Epithelial cell of esophagus (primary cell): Measurements from ENCODE around the gene ACTR1B.
"Not testable (repeated sequence)": the region's sequence is repeated elsewhere in the genome, so short reads cannot be mapped to it uniquely, and the experiment has no call there.

ENCODE experiments used
- DNase-seq: peaks from one replicate; pipeline ENCODE4 v3.0.0; 2010; ENCODE audit warnings: low read depth
- H3K4me3 ChIP-seq: 2 replicates; pipeline ENCODE4 v1.5.1; 2011; ENCODE audit warnings: mild to moderate bottlenecking, low read length, control low read depth
- TF ChIP-seq, protein P1 (sequence below): IDR thresholded peaks from 2 replicates; pipeline ENCODE4 v1.5.1; 2011; ENCODE audit warnings: low read depth, mild to moderate bottlenecking, low read length, control low read depth, inconsistent platforms; ENCODE audit not compliant: insufficient read depth; ENCODE audit errors: missing control alignments

The ACTR1B gene

DNA sequence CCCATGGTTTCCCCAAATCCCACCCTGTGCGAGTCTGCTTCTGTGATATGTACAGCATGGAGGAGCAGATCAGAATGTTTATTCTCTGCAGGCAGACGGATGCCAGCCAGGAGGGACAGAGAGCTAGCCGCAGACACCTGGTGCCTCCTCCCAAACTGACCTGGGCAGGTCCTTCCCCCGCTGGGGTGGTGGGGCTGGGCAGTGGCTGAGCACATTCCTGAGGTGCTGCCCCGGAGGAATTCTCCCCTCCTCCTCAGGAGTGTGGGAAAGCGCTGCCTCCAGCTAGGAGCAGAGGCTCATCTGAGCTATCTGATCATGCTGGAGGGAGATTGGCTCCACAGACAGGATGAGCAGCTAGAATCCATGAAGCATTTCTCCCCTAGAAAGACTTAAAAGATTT lies 27.3 kb upstream of the ACTR1B start:
- TF ChIP-seq, protein P1, sequence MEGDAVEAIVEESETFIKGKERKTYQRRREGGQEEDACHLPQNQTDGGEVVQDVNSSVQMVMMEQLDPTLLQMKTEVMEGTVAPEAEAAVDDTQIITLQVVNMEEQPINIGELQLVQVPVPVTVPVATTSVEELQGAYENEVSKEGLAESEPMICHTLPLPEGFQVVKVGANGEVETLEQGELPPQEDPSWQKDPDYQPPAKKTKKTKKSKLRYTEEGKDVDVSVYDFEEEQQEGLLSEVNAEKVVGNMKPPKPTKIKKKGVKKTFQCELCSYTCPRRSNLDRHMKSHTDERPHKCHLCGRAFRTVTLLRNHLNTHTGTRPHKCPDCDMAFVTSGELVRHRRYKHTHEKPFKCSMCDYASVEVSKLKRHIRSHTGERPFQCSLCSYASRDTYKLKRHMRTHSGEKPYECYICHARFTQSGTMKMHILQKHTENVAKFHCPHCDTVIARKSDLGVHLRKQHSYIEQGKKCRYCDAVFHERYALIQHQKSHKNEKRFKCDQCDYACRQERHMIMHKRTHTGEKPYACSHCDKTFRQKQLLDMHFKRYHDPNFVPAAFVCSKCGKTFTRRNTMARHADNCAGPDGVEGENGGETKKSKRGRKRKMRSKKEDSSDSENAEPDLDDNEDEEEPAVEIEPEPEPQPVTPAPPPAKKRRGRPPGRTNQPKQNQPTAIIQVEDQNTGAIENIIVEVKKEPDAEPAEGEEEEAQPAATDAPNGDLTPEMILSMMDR = no peak
- no peak for DNase-seq

DNA sequence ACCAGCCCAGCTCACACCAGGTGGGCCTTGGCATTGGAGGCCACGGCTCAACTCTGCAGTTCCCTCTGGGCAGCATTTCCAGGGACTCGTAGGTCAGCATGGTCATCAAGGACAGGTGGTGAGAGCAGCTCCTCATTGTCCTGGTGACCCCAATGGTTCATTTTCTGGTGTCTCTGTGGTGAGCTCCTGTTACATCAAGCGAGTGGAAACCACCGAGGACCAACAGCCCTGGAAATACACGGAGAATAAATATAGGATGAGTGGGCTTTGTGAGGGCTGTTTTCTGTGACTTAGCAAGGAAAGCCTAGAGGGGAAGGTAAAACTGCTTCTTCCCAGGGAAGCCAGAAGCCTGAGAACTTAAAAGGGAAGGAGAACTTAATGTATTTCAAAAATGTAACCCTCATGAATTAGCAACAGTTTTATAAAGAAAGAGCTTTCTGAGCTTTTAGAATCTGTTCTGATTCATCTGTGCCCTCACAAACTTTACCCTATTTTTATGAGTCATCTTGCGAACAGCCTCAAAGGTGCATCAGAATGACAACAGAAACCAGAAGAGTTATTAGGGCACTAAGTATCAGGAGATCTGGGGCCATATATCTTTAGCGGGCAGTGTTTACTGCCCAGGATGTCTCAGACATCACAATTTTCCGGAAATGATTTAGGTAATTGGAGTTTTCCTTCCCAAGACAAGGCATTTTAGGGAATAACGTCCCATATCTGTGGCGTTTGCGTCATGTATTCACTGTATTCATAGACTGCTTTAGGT lies 24.4 kb upstream of the ACTR1B start:
- DNase-seq = peak; percentile 37
- TF ChIP-seq, protein P1 = no peak
- H3K4me3 ChIP-seq = no peak overlapping the region

More for the DNA sequence above, 27.3 kb upstream of the ACTR1B start:
- no peak overlapping the region for H3K4me3 ChIP-seq

DNA sequence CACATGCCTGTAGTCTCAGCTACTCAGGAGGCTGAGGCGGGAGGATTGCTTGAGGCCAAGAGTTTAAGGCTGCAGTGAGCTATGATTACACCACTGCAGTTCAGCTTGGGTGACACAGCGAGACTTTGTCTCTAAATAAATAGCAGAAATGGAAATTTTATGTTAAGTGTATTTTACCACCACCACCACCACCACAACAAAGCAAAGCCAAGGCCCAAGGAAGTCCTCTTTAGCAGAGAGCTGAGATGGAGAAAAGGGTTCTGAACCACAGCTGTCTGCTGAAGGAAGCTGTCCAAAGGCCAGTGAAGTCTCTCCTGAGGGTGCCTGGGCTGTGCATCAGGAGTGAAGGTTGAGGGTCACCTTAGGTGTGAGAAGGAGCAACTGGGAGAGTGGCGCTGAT lies 23.4 kb upstream of the ACTR1B start:
- DNase-seq = not testable (repeated sequence)

DNA sequence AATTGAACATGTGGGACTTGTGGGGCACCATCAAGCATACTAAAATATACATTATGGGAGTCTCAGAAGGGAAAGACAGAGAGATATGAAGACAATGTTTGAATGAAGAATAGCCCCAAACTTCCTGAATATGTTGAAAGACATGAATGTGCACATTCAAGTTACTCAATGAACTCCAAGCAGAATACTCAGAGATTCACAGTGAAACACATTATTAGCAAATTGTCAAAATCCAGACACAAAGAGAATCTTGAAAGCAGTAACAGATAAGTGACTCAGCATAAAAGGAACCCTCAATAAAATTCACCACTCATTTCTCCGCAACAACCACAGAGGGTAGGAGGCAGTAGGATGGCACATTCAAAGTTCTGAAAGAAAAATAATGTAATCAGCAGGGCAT lies 14.5 kb upstream of the ACTR1B start:
- no peak for DNase-seq
- TF ChIP-seq, protein P1 = no peak

More for the DNA sequence above, 23.4 kb upstream of the ACTR1B start:
- H3K4me3 ChIP-seq = not testable (repeated sequence)

DNA sequence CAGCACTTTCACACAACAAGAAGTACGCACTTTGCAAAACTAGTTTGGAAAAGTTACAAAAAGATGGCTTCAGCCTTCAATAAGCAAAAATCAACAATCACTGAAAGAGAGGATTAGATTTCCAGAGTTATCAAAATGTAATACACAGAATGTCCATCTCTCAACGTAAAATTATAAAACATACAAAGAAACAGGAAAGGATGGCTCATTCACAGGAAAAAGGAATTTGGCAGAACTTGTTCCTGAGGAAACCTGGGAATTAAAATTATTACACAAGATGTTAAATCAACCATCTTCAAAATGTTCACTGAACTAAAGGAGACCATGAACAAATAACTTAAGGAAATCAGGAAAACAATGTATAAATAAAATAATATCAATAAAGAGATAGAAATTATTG lies 13.6 kb upstream of the ACTR1B start:
- no peak for DNase-seq
- TF ChIP-seq, protein P1 = no peak
- H3K4me3 ChIP-seq = no peak overlapping the region

More for the DNA sequence above, 14.5 kb upstream of the ACTR1B start:
- H3K4me3 ChIP-seq = no peak overlapping the region

DNA sequence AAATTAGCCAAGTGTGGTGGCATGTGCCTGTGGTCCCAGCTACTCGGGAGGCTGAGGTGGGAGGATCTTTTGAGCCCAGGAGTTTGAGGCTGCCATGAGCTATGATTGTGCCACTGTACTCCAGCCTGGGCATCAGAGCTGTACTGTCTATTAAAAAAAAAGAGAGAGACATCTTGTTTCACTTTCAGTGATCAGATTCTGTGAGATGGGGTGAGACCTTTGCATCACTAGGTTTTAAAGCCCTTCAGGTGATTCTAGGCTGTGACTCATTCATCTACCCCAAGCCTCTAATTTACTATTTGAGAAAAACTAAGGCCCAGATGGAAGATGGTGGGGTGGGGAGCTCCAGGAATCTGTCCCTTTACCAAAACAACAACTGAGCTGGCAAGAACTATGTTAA lies 12.8 kb upstream of the ACTR1B start:
- DNase-seq = no peak
- TF ChIP-seq, protein P1 = no peak
- no peak overlapping the region for H3K4me3 ChIP-seq

DNA sequence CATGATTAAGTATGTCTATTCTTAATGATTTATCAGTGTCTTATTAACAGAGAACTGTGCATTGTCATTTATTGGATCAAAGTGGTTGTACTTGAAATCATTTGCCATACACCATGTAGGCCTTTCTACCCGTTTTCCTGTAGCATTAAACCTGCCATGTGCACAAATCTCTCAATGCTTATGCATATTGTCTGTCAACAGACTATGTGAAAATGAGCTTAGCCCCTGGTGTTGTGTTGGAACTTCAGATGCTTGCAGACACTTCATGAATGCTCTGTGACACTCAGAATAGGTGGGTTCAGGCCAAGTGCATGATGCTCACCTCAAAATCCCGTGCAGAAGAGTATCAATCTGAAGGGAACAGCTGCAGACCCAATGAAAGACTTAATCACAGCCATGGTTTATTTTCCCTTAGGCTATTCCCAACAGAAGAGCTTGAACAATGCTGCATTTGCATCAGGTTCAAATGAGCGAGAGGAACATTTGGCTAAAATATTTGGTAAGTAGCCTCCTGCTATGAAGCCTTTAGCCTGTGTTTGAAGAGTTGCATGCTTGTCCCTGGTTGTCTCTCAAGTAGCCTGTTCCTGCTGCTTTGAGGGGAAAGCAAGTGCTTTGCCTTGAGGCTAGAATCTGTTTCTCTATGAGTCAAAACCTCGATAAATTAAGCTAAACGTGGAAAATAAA lies 11.7 kb upstream of the ACTR1B start:
- no peak for DNase-seq
- no peak overlapping the region for H3K4me3 ChIP-seq
- TF ChIP-seq, protein P1 = no peak
